Hematopoietic multipotent progenitor cell treated with erythropoietin and hydrocortisone succinate and interleukin-3 and kit ligand, for 15 days (in vitro differentiated cells): ENCODE measurements around the gene MTSS2.

Experiments used
- DNase-seq: peaks from one replicate; pipeline ENCODE4 v3.0.0-alpha.2; 2015; ENCODE audit warnings: low spot score

MTSS2 gene, protein sequence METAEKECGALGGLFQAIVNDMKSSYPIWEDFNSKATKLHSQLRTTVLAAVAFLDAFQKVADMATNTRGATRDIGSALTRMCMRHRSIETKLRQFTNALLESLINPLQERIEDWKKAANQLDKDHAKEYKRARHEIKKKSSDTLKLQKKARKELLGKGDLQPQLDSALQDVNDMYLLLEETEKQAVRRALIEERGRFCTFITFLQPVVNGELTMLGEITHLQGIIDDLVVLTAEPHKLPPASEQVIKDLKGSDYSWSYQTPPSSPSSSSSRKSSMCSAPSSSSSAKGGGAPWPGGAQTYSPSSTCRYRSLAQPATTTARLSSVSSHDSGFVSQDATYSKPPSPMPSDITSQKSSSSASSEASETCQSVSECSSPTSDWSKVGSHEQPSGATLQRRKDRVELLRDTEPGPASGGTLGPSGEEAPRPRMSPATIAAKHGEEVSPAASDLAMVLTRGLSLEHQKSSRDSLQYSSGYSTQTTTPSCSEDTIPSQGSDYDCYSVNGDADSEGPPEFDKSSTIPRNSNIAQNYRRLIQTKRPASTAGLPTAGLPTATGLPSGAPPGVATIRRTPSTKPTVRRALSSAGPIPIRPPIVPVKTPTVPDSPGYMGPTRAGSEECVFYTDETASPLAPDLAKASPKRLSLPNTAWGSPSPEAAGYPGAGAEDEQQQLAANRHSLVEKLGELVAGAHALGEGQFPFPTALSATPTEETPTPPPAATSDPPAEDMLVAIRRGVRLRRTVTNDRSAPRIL

DNA sequence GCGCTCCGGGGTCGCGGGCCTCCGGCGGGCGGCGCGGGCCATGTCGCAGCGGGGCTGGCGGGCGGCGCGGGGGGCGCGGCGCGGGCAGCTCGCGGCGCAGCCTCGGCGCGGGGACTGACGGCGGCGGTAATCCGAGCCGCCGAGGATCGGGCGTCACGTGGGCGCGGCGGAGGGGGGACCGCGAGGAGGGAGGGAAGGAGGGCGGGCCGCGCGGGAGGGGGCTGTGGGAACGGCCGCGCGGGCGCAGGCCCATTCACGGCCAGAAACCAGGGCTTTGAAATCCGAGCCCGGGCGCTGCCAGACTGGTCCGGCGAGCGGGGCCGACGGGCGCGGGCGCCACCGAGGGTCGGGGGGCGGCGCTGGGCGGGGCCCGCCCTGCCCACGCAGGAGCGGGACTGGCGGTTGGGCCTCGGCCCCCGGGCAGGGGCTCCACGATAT is at the start of gene MTSS2:
Gene MTSS2 (minus strand): TSS at position 116 of the 438 bp plus-strand sequence. CDS start 262 bp downstream, outside the sequence.
- no peak for DNase-seq

DNA sequence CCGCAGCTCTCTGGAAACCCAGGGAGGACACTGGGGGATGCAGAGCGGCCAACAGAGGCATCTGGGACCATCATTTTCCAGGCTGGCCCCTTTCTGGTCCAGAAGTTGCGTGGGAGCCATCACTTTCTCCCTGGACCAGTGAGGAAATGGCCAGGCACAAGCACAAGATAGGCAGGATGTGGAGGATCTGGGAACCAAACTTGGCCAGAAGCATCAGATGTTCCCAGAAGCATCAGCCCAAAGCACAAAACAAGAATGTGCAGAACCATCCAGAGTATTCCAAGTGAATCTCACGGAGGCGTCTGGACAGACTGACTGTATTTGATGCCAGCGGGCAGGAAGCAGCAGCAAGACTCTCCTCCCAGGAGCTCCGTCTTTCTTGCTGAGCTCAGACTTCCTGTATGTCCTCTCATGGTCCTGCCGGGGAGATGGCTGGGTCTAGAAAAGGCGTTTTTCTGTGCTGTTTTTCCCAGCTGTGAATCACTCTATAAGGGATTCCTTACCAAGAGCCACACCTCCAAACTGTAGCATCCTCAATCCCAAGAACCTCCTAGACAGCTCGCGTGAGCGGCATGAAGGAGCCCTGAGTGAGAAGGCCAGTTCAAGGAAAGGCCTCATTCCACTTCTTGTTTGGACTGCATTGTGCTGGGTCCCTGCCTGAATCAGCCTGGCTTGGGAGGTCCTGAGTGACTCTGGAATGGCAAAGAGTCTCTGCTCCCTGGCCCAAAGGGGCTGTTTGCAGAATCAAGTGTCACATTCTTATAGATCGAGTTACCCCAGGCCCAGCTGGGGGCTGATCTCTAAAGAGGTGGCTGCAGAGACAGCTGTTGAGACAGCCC is 49.5 kb upstream of the MTSS2 start:
- no peak for DNase-seq

DNA sequence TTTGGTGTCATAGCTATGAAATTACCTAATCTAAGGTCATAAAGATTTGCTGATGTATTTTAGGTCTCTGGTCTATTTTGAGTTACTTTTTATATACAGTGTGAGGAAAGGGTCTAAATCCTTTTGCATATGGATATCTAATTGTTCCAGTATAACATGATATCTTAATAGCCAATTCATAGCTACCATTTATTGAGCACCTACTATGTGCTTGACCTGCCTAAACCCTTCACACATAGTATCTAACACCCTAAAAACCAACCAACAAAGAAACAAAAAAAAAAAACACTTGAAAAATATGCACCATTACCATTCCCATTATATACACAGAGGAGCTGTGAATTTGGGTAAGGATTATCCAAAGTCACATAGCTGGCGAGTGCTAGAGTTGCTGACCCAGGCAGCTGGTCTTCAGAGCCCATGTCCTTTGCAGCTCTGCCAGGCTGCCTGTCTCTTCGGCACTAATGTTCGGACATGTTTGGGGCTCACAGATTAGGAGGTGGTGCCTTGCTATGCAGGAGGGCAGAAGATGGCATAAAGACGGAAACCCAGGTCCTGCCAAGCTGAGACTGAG is 48.8 kb upstream of the MTSS2 start:
- DNase-seq = no peak

DNA sequence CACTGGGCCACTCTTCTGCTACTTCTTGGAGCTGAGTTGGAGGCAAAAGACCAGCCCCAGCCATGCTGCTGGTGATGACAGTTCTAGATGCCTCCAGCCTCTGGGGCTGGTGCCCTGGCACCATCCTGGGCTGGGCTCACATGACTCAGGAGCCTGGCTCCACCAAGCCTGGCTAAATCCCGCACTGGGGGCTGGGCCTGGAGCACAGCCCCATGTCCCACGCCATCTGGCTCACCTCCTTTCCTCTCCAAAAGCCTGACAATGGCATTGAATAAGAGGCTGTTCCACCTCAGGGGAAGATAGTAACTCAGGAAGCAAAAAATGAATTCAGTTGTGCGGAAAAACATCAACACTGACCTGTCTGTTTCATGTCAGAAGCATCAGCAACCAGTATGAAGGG is 45.1 kb upstream of the MTSS2 start:
- DNase-seq = no peak

DNA sequence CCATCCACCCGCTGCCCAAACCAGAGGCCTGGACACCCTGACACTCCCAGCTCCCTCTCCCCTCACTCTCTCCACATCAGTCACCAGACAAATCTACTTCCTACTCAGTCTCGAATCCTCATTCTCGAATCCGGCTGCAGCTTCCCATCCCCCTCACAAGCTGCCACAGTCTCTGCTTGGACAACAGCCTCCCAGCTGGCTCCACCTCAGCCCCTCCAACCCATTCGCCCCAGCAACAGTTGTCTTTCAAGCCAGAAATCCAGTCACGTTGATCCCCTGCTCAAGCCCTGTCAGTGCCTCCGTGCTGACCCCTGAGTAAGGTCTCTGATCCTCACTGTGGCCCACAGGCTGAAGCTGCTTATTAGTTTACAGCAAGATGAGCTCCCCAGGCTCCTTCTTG is 44.2 kb upstream of the MTSS2 start:
- no peak for DNase-seq

DNA sequence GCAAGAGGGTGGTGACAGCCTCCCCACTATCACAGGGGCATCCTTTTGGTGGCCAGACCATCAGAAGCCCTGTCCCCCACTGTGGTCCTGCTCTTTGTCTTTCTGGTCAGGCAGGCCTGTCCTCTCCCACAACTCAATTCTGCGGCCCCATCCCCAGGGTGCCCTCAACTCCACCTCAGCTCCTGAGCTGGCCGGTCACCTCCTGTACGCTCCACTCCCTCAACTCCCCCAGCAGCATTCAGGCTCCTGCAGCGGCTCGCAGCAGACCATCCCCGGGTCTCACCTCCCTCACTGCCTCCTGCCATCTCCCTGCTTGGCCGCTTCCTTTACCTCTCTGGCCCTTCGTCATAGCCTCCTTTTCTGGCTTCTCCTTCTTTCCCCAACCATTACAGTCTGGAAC is 43.4 kb upstream of the MTSS2 start:
- no peak for DNase-seq

DNA sequence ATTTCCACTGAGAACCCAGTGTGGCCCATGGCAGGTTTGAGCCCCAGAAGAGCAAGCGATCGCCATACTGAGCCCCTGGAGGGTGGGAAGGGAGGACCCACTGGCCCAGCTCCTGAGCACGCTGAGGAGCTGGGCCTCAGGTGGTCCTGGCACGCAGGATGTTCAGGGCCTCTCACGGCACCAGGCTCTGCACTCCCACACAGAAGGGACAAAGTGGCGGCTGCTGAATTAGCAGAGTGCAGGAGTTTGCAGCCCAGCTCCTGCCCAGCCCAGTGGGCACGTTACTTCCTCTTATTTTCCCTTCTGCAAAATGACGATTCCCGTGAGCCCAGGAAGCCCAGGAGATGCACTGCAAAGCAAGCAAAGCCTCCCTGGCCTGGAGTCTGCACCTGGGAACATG is 42.3 kb upstream of the MTSS2 start:
- DNase-seq = no peak

DNA sequence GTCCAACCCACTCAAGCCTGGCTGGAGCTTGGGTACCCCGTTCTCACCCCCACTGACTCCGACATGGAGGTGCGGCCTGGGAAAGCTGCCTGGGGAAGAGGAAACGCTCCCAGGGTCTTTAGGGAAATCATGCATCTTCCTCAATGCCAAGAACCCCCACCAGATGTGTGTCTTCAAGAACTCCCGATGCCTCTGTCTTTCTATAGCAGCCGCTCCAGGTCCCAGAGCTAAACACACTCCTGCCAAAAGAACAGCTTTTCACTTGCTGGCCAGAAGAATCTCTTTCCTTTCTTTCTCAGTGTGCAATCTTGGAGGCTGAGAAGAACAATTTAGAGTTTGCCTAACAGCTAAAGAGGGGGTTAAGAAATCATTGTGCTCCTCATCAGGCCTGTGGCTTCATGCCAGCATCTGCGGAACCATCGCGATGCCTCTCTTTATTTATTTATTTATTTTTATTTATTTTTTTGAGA is 41.1 kb upstream of the MTSS2 start:
- no peak for DNase-seq

DNA sequence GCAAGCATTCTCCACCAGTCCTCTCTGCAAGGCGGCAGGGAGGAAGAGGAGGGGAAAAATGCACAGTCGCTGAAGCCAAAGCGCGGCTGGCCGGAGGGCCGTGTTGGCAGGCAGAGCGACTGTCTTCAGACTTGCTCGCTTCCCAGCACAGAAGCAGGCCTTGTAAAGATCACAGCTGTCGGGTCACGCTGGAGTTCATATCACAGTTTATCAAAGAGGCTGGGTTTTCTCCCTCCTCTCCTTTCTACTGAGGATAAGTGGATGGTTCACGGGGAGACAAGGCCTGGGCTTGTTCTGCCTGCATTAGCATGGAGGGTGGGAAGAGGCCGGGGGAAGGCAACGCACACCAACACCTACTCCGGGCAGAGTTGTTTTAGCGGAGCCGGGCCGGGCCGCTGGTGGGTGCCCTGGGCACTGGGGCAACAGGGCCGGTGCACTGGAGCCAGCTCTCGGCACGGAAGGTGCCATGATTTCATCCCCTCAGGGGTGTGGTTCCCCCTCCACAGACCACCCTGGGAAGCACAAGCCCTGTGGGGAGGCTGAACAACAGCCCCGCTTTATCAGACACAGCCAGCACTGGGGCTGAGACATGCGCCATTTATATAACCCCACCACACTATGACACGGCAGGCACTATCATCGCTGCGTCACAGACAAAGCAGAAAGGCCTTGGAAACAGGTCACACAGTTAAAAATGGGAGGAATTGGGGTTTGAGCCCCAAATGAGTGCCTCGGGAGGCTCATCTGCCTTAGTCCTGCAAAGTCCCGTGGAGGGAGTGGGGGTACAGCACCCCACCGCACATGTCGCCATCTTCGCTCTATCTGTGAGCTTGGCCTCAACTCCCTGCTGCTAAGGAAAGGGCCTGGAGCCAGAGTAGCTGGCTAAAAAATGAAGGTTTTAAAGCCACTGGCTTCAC is 40.3 kb upstream of the MTSS2 start:
- DNase-seq = peak; percentile 54

DNA sequence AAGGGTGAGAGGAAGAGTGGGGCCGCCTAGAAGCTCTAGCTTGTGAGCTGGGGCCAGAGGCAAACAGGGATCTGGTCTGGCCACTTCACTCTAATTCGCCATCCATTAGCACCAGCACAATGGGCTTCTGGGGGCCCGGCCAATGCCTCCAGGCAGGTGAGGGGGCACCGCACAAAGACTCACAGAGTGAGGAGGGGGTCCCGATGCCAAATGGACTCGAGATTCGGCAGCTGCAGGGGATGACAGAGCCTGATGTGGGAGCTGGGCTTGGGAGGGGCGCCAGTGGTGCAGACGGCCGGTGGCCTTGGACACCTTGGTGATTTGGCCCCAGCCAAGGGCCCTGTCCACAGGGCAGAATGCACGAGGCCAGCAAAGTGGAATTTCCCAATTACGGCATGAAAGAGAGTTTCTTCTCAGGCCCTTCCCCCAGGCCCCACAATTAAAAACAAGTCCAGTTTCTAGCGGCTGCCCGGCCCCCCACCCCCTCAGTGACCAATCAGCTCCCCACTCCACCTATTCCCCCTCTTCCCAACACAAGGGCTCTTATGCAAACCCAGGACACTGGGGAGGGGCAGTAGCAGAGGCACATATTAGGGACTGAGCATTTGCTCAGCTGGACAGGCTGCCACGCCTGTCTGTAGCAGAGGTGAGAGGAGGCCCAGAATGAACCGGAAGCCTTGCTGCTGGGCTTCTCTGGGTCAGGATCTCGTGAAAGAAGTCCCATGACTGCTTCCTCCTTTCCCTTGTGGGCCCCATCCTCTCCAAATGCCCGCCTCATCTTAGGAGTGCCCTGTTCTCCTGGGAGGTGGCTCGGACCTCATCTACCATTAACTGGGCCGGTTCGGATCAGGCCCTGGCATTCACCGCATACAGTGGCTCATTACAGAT is 39.4 kb upstream of the MTSS2 start:
- no peak for DNase-seq

DNA sequence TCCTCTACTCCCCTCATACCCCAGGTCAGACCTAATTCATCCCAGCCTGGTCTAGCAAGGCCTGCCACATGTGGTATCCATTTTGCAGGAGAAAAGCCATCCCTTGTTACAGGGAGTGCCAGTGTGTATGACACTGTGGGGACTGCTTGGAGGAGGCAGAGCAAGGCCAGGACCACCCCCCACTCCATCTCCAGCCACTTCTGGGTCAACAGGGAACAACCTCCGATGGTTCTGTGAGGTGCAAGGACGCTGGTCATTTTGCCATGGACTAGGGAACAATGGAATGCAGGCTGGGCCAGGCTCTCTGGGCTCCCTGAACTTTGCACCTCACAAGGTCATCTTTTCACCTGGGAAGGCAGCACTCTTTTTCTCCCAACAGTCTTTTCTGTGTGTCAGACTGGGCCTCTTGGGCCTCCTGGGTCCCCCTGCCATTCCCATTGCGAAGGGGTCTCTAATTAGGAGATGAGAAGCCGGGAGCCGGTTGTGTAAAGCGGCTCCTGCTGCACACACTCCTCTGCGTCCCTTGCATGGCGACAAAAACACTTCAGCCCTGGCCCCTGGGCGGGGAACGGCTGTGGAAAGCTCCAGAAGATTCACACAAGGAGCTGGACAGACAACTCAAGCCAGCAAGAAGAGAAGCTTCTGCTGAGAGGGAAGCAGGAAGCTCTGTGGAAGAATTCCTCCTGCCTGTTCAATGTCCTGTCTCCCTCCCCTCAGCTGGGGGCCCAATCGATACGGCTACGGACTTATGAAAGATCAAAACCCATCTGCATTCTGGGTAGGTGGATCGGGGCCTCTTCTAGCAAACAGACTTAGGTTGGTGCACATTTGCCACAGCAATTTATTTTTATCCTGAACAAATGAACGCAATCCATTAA is 38.5 kb upstream of the MTSS2 start:
- no peak for DNase-seq

DNA sequence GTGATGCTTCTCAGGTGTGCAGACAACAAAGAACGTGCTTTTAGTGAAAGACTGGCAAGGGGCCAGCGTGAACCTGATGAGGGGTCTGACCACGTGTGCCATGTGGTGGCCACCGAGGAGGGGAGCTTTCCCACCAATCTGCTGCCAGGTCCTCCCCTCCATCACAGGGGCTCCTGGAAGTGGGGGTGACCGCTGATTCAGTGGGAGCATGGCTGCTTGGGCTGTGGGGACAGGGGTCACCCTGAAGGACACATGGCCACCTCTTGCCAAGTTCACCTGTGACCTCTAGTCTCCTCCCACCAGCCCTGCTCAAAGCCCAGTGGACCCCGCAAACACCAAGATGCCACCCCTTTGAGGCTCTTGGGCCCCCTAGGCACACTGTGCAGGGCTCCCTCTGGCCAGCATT is 37.9 kb upstream of the MTSS2 start:
- no peak for DNase-seq

DNA sequence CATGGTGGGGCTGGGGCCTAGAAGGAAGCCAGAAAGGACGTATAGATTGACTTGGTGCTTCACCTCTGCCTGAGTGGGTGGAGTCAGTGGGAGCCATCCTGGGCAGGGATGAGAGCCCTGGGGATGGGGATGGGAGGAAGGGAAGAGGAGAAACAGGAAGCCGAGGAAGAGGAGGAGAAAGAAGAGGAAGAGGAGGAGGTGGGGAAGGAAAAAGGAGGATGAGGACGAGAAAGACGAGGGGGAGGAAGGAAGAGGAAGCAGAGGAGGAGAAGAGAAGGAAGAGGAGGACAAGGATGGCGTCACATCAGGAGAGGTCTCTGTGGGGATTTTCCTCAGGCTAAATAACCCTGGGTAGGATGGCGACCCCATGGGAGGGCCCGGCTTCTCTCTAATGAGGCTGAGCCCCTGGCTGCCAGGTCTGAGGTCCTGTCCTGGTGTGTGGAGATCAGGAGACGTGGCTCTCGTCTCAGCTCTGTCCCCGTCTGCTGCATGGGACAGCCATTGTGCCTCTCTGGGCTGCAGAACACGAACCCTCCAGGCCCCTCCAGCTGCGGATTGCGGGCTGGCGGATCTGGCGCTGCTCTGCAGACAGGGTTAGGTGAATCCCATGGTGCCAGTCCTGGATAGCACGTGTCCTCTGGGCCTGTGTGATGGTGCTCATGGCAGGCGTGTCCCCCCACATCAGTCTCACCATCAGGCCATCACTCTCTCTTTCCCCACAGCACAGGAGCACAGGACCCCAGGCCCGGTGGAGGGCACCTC is 35.5 kb upstream of the MTSS2 start:
- no peak for DNase-seq

DNA sequence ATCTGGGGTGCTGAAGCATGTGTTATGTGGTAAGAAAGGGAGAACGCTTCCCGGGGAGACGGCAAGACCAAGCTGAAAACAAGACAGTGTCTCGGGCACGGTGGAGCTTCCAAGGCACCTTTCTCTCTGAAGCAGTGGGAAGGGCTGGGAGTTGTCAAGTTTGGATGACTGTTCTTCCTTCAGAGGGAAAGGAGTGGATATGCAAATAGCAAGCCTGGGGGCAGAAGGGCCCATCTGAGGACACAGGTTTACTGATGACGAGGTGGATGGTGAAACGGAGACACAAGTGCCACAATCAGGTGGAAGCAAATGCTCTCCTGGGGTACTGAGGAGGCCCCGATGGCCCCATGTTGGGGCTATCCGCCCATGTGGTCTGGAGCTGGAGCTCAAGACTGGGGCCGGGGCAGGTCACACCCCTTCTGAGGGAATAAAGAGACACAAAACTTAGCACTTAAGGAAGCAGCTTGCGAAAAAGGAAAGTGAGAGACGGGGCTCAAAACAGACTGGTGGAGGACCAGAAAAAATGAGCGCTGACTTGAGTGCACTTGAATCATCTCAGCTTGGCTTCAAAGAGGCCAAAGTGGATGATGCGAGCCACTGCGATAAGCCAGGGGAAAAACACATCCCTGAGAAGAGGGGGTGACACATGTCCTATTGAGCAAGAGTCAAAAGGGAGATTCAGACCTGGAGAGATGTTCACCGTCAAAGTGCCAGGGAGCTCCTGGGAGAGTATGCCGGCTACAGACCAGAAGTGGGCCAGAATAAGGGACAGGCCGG is 34.8 kb upstream of the MTSS2 start:
- no peak for DNase-seq

DNA sequence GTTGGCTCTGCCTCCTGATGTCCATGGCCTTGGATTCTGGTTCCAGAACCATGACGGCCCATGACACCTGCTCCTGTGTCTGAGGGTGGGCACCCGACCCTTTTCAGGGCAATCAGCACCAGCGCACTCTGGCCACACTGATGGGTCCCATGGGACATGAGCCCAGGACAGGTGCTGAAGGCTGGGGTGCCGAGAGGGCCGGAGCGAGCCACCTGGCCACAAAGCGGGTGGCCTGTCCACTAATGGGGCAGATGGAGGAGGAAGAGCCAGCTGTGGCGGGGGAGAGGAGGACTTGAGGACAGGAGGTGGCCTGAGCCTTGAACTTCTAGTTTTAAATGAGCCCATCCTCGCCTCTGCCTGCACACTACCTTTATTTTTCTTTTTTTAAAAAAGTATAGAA is 31.2 kb upstream of the MTSS2 start:
- DNase-seq = no peak

DNA sequence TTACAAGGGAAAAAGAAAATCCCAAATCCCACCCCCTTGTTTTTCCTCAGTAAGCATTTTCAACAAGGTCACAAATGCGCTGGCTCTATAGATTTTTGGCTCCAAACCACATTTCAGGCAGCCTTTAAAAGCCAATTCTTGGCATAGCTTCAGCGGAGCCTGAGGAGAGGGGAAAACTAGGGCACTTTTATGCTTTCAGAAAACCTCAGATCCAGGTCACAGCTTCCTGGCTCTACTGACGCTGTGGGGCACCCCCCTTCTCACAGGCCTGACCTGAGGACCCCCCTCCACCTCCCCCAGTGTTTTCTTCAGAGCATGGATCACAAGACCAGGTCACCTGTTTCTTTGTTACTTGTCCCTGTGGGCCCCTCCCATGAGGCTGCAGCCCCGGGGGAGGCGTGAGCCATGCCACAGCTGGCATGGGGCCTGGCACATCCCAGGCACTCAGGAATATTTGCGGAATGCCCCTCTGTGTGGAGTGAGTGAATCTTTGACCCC is 30.1 kb upstream of the MTSS2 start:
- DNase-seq = no peak
